GM19468 (cell line): ENCODE data around the gene PDHB.

Experiments used
- ATAC-seq: cut with Tn5 transposase; IDR thresholded peaks from one replicate; pipeline ENCODE4 v1.9.1; 2021; ENCODE audit warnings: mild to moderate bottlenecking, moderate library complexity, moderate number of reproducible peaks; ENCODE audit not compliant: unreplicated experiment; ENCODE audit errors: extremely low read depth

The PDHB gene

DNA sequence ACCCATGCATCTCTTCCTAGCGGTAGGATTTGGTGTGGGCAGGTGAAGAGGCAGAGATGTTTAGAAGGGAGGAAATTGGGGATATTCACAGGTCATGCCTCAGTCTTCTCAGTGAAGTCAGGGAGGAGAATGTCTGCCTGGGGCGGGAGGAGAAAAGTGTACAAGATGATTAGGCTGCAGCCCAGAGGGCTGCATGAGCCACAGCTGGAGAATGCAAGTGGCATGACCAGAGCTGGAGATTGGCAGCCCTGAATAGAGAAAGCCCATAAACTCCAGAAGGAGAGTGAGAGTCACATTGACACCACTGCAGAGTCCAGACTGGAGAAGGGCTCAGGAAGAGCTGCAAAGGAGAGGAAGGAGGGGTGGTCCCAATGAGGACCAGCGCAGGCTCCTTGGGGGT lies 22.6 kb downstream of the PDHB start:
- no peak for ATAC-seq

- ATAC-seq, result no peak
Measured at GRCh38 chr3:58409663-58410062, 24.0 kb downstream of the PDHB start.

DNA sequence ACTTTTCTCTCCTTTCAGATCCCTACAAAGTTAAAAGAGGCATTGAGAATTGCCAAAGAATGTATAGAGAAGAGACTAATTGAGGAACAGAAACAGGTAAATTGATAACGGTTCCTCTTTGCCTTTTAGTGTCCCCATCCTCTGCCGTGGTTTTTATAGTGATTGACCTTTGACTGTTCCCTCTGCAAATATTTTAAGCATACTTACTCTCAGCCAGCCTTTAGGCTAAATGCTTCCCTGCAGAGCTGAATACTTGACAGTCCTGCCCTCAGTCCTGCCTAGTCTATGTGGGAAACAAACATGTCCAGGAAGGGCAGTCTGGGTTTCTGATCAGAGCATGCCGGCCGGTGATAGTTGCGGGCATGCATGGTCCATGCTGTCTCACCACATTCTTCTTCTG lies 24.7 kb downstream of the PDHB start:
- no peak for ATAC-seq

DNA sequence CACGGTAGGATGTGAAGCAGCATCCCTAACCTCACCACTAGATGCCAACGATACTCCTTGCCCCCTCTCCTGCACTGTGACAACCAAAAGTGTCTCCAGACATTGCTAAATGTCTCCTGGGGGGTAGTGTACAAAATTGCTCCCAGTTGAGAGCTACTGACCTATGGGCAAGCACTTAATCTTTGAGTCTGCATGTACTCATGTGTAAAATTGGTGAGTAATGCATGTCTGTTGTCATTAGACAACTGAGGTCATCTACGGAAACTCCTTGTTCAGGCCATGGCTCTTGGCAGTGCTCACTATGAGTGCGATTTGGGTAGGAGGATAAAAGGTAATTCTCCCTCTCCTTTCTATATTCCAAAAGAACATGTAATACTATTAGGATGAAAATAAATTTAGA lies 29.2 kb downstream of the PDHB start:
- no peak for ATAC-seq

GRCh38 chr3:58403513-58404109 lies 30.0 kb downstream of the PDHB start:
- no peak for ATAC-seq

DNA sequence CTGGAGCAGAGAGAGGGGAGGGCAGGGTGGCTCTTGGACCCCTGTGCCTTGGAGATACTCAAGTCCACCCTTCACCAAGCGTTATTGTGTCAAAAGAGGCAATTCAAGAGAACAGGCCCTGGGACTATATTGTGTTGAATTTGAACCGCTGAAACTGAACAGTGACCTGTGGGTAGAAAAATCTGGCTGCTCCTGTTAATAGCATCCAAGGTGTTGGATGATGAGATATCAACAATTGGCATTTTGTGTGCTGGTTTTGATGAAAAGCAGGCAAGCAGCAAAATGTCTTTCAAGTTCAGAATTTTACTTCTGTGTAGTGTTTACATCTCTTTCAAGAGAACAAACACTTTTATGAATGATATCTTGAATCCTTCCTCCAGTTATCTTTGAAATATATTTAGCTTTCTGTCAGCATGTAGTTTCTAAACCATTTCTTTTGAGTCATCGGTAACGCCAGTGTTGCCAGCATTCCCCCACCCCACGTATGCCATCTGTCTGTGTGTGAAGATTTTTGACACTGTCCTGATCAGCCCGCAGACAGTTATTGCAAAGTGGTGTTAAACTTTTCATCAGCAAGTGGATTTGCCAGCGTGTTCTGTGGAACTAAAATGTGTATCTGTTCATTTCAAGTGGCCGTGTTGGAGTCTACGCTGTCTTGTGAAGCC lies 34.8 kb downstream of the PDHB start:
- ATAC-seq, result no peak

DNA sequence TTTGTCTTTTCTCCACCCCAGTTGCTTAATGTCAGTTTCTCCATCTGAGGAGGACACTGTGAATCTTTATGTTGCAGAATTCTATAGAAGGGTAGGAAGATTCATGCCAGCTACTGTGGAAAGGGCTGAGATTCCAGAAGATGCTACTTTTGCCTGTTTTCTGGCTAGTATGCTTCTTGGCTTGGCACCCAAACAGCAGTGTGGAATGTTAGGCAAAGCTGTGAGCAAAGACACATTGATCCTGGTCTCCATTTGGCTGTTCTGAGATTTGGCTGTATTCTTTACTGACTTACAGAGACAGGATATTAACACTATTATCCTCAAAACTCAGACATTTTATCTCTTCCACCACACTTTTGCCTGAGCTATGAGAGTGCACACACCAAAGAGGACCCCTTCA lies 39.3 kb downstream of the PDHB start:
- ATAC-seq, result no peak

DNA sequence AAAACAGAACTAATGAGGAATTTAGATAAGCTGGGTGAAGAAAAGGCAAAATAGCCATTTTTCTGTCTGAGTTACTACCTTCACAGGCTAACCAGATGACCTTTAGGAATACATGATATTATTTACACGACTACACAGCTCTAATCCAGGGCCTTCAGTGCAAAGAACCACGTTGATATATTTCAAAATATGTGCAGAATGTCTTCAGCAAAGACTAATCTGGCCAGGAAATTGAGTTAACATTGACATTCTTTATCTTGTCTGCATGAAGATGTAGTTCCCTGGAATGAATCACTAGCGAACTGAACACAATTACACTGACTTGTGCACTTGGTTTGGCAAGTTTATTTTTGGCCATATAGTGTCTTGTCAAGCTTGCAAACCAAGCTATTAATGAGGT lies 41.5 kb downstream of the PDHB start:
- ATAC-seq, result no peak

- no peak for ATAC-seq
Measured at GRCh38 chr3:58391156-58391865, 42.3 kb downstream of the PDHB start.

- ATAC-seq, result no peak
Measured at GRCh38 chr3:58388550-58389091, 45.0 kb downstream of the PDHB start.

- no peak for ATAC-seq
Measured at GRCh38 chr3:58387650-58388546, 45.7 kb downstream of the PDHB start.

- no peak for ATAC-seq
Measured at GRCh38 chr3:58386626-58387365, 46.8 kb downstream of the PDHB start.

DNA sequence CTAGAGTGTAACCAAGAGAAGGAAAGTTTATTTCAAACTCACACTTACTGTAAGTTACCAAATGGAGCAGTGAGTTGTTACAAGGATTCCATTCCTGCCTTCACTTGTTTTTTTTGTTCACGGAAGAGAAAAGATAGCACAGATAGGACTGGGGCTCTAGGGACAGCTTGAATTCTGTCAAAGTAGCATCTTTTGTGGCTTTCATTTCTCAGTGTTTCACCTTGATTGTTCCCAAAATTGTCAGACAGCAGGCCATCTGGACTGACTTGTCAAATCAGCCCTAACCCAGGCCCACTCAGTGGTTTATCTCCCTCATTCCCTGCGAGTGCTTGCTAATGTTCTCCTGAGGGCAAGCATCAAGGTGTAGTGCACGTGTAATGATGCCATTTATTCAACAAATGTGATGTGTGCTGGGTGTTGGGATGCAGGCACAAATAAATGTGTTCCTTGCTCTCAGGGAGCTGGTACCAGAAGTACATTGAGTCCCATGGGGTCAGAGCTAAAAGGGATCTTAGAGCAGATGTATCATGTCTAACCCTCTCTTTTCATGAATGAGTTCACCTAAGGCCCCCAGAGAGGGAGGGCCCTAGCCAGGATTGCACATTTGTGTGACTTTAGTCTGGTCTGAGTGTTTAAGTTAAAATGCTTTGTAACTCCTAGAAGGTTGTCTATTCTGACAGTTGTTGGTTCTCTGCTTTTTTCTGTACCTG lies 49.1 kb downstream of the PDHB start:
- ATAC-seq, result no peak

DNA sequence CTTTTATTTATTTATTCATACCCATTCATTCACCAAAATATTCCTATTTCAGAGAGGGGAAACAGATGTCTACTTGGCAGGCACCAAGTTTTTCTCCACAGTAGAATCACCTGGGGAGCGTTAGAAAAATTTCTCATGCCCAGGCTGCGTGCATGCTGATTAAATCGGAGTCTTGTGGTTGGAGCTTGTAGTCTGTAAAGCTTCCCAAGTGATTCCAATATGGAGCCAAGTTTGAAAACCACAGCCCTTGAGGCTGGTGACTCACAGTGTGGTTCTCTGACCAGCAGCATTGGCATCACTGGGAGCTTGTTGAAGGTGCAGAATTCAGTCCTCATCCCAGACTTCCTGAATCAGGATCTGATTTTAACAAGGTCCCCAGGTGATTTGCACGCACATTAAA lies 49.7 kb downstream of the PDHB start:
- ATAC-seq, result no peak

DNA sequence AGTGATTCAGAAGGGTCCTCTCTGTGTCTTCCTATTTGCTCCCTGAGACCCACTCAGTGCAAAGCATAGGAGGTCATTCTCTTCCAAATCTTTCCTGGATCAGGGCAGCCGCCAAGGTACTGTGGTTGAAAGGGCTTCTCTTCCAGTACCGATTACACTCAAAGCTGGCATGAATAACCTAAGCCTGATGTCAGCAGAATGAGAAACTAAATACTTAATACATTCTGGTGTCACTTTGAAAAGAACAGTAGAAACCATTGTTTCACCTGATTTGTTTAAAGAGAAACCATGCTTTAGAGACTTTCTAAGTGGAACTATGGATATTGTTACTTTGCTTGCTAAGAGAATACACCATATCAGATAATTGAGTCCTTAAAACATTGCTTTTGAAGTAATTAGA lies 50.2 kb downstream of the PDHB start:
- ATAC-seq, result no peak

DNA sequence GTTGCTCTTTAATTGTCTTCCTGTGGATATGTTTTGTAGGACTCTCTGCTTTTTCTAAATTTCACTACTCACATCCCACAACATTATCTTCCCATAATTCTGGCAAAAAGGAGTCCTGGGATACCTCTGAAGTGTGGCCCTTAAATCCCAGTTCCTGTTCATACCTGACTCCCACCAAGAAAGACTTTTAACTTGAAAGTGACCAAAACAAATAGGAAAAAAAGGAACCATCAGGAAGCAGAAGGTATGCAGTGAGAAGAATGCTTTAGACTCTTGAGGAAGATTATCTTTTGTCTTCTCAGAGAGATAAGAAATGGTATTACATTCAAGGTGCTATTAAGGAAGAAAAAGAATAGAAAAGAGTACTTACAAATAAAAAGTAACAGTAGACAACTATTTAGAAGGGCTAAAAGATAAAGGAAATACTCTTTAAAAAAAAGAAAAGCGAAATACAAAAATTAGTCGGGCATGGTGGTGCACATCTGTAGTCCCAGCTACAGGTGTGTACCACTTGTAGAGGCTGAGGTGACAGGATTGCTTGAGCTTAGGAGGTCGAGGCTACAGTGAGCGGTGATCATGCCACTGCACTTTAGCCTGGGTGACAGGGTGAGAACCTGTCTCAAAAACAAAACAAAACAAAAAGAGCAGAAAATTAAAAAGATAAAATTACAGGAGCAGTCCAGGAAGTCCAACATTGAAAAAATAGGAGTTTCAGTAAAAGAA lies 54.1 kb downstream of the PDHB start:
- no peak for ATAC-seq

DNA sequence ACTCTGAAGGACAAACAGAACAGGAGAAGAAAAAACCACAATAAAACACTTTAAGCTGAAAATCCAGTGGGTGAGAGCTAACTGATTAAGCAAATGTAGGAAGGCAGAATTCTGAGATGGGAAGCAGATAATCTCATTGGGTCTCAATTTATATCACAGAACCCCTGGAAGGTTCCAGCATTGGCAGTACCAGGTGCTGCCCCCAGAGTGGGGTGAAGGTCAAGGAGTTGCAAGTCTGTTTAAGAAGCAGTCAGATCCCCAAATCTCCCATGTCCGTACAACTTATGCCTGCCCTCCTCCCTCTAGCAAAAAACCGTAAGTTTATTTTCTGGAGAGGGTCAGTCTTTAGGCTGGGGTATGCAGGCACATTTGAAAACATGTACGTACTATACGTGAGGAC lies 55.9 kb downstream of the PDHB start:
- no peak for ATAC-seq
